Lower leg skin (tissue), 3 donors: ENCODE measurements around the gene EPHX1.

ENCODE experiments used
- POLR2A ChIP-seq, 2 donors: fragments of 450-650 bp; IDR thresholded peaks; one replicate each; pipeline ENCODE4 v1.6.1; 2016 to 2017; ENCODE audit warnings: antibody characterized with exemption in 2 of 2, mild to moderate bottlenecking in 1 of 2, moderate library complexity in 1 of 2
- TF ChIP-seq, protein P1 (sequence below), 3 donors: fragments of 450-650 bp; IDR thresholded peaks; one replicate each; pipeline ENCODE4 v1.5.1; 2016; ENCODE audit warnings: antibody characterized with exemption in 3 of 3, mild to moderate bottlenecking in 3 of 3, moderate library complexity in 2 of 3

GRCh38 chr1:225780134-225780533 is 29.8 kb upstream of the EPHX1 start:
- no peak for TF ChIP-seq POLR2A (IDR thresholded peaks at IDR 0.05)
- TF ChIP-seq, protein P1, sequence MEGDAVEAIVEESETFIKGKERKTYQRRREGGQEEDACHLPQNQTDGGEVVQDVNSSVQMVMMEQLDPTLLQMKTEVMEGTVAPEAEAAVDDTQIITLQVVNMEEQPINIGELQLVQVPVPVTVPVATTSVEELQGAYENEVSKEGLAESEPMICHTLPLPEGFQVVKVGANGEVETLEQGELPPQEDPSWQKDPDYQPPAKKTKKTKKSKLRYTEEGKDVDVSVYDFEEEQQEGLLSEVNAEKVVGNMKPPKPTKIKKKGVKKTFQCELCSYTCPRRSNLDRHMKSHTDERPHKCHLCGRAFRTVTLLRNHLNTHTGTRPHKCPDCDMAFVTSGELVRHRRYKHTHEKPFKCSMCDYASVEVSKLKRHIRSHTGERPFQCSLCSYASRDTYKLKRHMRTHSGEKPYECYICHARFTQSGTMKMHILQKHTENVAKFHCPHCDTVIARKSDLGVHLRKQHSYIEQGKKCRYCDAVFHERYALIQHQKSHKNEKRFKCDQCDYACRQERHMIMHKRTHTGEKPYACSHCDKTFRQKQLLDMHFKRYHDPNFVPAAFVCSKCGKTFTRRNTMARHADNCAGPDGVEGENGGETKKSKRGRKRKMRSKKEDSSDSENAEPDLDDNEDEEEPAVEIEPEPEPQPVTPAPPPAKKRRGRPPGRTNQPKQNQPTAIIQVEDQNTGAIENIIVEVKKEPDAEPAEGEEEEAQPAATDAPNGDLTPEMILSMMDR (IDR thresholded peaks at IDR 0.05), result no peak
